ENCODE results near the gene CASP14.
A peak's percentile ranks its signal among the peaks of the same experiment; 100 is the strongest.
"Not testable (repeated sequence)": the region's sequence is repeated elsewhere in the genome, so short reads cannot be mapped to it uniquely, and the experiment has no call there.

The CASP14 gene

GRCh38 chr19:15072930-15073647 lies 23.8 kb downstream of the CASP14 start:
- DNase-seq (ENCODE audit: low read depth, low spot score) = no peak

DNA sequence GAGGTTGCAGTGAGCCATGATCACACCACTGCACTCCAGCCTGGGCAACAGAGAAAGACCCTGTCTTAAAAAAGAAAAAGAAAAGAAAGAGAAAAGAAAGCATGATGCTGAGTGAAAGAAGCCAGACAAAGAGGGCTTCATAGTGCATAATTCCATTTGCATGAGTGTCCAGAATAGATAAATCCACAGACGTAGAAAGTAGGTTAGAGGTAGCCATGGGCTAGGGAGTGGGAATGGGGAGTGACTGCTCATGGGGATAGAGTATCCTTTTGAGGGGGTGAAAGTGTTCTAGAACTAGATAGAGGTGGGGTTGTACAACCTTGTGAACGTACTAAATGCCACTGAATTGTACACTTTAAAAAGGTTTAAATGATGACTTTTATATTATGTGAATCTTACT lies 25.1 kb downstream of the CASP14 start:
- DNase-seq (ENCODE audit: low read depth, low spot score) = no peak

DNA sequence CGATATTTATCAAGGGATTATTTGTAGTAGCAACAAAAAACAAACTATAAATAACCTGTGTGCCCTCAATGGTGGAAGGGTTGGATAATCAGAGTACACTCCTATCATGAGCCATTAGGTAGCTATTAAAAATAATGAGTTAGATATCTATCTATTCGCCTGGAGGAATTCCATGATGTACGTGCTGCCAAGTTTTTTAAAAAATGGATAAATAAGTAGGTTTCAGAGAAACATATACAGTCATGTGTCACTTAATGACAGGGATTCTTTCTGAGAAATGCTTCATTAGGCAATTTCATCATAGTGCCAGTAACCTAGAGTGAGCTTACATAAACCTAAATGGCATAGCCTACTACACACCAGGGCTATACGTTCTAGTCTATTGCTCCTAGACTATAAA lies 26.5 kb downstream of the CASP14 start:
- DNase-seq (ENCODE audit: low read depth, low spot score) = no peak

DNA sequence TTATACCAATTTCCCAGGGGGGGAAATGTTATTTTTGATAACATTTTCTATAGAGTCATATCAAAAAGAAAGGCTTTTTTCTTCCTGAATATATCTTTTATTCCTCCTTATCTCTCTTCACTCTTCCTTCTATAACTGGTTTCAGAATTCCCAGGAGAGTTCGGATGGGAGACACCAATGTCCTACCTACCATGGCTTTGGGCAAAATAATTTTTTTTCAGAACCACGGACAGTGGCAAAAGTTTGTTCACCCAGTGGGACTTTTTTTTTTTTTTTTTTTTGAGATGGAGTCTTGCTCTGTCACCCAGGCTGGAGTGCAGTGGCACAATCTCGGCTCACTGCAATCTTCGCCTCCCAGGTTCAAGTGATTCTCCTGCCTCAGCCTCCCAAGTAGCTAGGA lies 30.7 kb downstream of the CASP14 start:
- DNase-seq (ENCODE audit: low read depth, low spot score) = not testable (repeated sequence)

- DNase-seq (ENCODE audit: low read depth, low spot score) = no peak
Measured at GRCh38 chr19:15081911-15082310, 32.6 kb downstream of the CASP14 start, which contains the start of gene OR1I1. Gene OR1I1 (plus strand): TSS chr19:15082211. CDS start chr19:15087066, 4,855 bp downstream.

DNA sequence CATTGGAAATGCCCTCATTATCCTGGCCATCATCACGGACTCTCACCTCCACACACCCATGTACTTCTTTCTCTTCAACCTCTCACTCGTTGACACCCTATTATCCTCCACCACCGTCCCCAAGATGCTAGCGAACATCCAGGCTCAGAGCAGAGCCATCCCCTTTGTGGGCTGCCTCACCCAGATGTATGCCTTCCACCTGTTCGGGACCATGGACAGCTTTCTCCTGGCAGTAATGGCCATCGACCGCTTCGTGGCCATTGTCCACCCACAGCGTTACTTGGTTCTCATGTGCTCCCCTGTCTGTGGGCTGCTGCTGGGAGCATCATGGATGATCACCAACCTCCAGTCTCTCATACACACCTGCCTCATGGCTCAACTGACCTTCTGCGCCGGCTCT lies 37.9 kb downstream of the CASP14 start:
- DNase-seq (ENCODE audit: low read depth, low spot score) = no peak

- DNase-seq (ENCODE audit: low read depth, low spot score) = peak; percentile 22
Measured at GRCh38 chr19:15091918-15092753, 42.9 kb downstream of the CASP14 start.

GRCh38 chr19:15093001-15093400 lies 43.7 kb downstream of the CASP14 start:
- no peak for DNase-seq (ENCODE audit: low read depth, low spot score)

DNA sequence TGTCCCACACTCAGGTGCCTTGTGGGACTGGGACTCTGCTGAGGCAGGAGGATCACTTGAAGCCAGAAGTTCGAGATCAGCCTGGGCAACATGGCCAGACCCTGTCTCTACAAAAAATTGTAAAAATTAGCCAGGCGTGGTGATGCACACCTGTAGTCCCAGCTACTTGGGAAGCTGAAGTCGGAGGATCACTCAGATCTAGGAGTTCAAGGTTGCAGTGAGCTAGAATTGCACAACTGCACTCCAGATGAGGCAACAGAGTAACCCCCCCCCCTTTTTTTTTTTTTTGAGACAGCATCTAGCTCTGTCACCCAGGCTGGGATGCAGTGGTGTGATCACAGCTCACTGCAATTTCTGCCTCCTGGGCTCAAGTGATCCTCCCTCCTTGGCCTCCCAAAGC lies 46.9 kb downstream of the CASP14 start:
- DNase-seq (ENCODE audit: low read depth, low spot score) = no peak

DNA sequence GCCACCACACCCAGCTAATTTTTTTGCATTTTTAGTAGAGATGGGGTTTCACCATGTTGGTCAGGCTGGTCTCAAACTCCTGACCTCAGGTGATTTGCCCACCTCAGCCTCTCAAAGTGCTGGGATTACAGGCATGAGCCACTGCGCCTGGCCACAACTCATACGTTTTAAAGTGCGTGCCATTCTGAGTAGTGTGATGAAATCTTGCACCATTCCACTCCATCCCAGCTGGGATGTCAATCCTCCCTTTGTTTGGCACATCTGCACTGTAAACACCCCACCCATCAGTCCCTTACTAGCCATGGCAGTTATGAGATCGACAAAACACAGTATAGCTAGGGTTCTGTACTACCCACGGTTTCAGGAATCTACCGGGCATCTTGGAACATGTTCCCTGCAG lies 48.7 kb downstream of the CASP14 start:
- DNase-seq (ENCODE audit: low read depth, low spot score) = not testable (repeated sequence)

- no peak for DNase-seq (ENCODE audit: low read depth, low spot score)
Measured at GRCh38 chr19:15098460-15098859, 49.2 kb downstream of the CASP14 start.

GRCh38 chr19:15099017-15099582 lies 49.8 kb downstream of the CASP14 start:
- DNase-seq (ENCODE audit: low read depth, low spot score) = no peak

- DNase-seq (ENCODE audit: low read depth, low spot score) = no peak
Measured at GRCh38 chr19:15101479-15102082, 52.3 kb downstream of the CASP14 start.

GRCh38 chr19:15104003-15104402 lies 54.7 kb downstream of the CASP14 start:
- no peak for DNase-seq (ENCODE audit: low read depth, low spot score)

DNA sequence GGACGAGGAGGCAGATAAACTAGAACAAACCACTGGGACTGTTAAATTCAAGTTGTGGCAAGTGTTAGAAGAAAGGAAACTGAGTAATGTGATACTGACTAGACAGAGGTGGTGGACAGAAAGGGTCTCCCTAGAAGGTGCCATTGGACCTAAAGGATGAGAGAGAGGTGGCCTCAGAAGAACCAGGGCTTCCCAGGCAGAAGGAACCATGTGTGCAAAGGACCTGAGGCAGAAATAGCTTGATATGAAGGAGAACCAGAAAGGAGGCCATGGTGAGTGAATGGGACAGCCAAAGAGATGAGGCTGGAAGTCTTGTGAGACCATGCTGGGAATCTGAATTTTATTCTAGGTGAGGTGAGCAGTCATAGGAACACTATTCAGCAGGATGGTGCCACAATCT lies 55.1 kb downstream of the CASP14 start:
- no peak for DNase-seq (ENCODE audit: low read depth, low spot score)

GRCh38 chr19:15105044-15105443 lies 55.8 kb downstream of the CASP14 start:
- DNase-seq (ENCODE audit: low read depth, low spot score) = no peak

GRCh38 chr19:15107061-15108010 lies 58.1 kb downstream of the CASP14 start, which contains the start of gene SYDE1:
Gene SYDE1 (plus strand): TSS chr19:15107401. CDS start chr19:15107434, 33 bp downstream.
- DNase-seq (ENCODE audit: low read depth, low spot score) = no peak

Measured in activated CD4-positive, CD25-positive, alpha-beta regulatory T cell treated with anti-CD3 and anti-CD28 coated beads, Interleukin-2, amount 50 U/mL, for 16 hours (primary cell).